GF-D8 (cell line): ENCODE results near the gene RPL3.
"Not testable (repeated sequence)": the region's sequence is repeated elsewhere in the genome, so short reads cannot be mapped to it uniquely, and the experiment has no call there.

Source experiments
- DNase-seq: peaks from one replicate; lab custom pipeline; 2025; lab: John Stamatoyannopoulos, UW

The RPL3 gene

GRCh38 chr22:39319284-39320022 is at the start of gene RPL3:
Gene RPL3, minus strand, starts transcription at chr22:39319623. Its CDS starts 26 bp downstream, at chr22:39319597.
- peak; percentile 97 for DNase-seq

- no peak for DNase-seq
Measured at GRCh38 chr22:39369186-39369585, 49.8 kb upstream of the RPL3 start.

GRCh38 chr22:39368461-39368911 is 49.1 kb upstream of the RPL3 start:
- DNase-seq: no peak

- no peak for DNase-seq
Measured at GRCh38 chr22:39367035-39367434, 47.6 kb upstream of the RPL3 start.

GRCh38 chr22:39365492-39365780 is 46.0 kb upstream of the RPL3 start:
- no peak for DNase-seq

GRCh38 chr22:39364714-39365491 is 45.5 kb upstream of the RPL3 start:
- DNase-seq: no peak

- no peak for DNase-seq
Measured at GRCh38 chr22:39363751-39364515, 44.5 kb upstream of the RPL3 start.

- DNase-seq: no peak
Measured at GRCh38 chr22:39362932-39363331, 43.5 kb upstream of the RPL3 start.

- no peak for DNase-seq
Measured at GRCh38 chr22:39362271-39362670, 42.8 kb upstream of the RPL3 start.

- no peak for DNase-seq
Measured at GRCh38 chr22:39361496-39361895, 42.1 kb upstream of the RPL3 start.

GRCh38 chr22:39360674-39361413 is 41.4 kb upstream of the RPL3 start:
- no peak for DNase-seq

GRCh38 chr22:39360242-39360641 is 40.8 kb upstream of the RPL3 start:
- no peak for DNase-seq

- no peak for DNase-seq
Measured at GRCh38 chr22:39359659-39360195, 40.3 kb upstream of the RPL3 start.

GRCh38 chr22:39358197-39358596 is 38.8 kb upstream of the RPL3 start:
- not testable (repeated sequence) for DNase-seq

GRCh38 chr22:39357110-39358108 is 38.0 kb upstream of the RPL3 start:
- not testable (repeated sequence) for DNase-seq

- no peak for DNase-seq
Measured at GRCh38 chr22:39356464-39356863, 37.0 kb upstream of the RPL3 start.

- not testable (repeated sequence) for DNase-seq
Measured at GRCh38 chr22:39355805-39356204, 36.4 kb upstream of the RPL3 start.

GRCh38 chr22:39355080-39355479 is 35.7 kb upstream of the RPL3 start:
- DNase-seq: no peak

GRCh38 chr22:39353346-39353745 is 33.9 kb upstream of the RPL3 start:
- DNase-seq: no peak

GRCh38 chr22:39352306-39352891 is 33.0 kb upstream of the RPL3 start:
- DNase-seq: no peak
